Measurements from ENCODE around the gene OVAAL.
"Not testable (repeated sequence)": the region's sequence is repeated elsewhere in the genome, so short reads cannot be mapped to it uniquely, and the experiment has no call there.

The OVAAL gene

DNA sequence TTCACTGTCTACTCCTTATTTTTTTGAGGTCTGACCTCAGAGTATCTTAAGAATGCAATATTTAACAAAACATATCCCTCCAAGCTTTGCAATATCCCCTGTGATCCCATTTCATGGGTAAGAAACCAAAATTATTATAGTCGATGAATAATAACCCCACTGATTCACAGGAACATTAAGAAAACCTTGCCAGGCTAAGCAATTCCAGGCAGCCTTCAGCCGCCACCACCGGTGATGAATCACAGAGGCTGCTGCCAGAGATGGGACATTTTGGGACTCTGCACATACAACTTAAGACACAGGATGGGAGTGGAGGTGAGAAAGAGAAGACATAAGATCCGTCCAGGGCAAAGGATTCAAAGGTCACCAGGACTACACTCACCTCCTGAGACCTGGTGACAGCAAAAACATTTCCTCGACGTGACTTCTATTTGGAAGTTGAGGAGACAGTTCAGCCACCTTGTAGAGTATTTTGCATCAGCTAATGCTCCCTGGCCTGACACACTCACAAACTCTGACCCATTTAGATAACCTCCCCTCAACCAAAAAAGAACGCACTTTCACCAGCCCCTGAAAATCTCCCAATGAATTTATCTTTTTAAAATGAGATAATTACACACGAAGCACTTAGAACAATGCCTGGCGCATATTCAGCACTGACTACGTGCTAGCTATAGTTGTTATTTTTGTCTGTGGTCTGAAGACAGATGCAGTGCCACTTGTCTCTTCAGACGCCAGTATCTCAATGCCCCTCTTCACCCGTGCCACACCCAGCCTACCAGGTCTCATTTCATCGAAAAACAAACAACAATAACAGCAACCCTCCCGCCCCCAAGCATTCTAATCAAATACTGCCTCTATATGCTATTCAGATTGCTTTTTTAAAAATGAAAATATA lies 17.8 kb upstream of the OVAAL start:
- DNase-seq (ENCODE audit: low spot score), result no peak

DNA sequence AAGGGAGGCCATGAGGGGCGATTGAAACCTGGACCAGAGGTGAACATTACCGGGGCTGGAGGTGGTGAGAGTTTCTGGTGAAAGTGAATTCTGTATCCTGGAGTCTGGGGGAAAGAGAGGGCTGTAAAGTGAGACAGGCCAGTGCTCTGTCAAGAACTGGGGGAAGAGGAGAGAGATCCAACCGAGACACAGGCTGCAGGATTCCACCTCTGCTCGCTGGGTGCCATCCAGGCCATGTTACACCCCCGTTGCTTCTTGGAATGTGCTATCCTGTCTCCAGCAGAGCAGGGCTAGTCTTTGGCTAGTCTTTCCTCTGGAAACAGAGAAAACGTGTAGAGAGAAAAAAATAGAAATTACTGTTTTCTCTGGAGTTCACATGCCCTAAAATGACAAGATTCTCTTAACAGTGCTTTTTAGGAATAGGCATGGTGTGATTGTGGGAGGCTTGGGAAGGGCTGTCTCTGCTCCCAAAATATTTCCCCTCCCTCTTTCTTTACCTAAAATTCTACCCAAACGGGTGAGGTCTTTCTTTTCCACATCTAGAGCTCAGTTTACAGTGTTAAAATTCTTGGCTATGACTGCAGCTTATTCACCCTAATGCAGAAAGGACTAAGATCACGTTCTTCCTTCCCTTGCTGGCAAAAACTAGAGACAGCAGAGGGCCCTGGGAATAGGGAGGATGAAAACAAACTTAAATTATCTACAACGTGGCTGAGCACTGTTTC lies 16.5 kb upstream of the OVAAL start:
- no peak for DNase-seq (ENCODE audit: low spot score)

GRCh38 chr1:180542838-180543145 lies 16.0 kb upstream of the OVAAL start:
- DNase-seq (ENCODE audit: low spot score), result no peak

DNA sequence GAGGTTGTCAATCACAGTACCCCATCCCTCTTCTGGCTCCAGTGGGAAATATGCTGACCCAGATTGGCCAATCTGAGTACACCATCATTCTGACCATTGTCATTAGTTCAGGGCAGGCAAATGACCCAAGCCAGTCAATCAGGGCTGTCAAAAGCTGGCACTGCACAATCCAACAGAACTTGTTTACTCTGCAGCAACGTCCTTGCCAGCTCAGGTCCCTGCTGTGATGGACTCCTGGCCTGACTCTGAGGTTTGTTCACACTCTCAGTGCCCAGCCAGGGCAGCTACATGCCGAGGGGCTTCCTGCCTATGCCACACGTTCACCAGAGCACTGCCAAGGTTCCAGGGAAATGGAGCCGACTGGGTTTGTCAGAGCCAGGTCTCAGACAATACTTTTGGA lies 14.7 kb upstream of the OVAAL start:
- DNase-seq (ENCODE audit: low spot score), result no peak

- no peak for DNase-seq (ENCODE audit: low spot score)
These were observed 12.8 kb upstream of the OVAAL start for GRCh38 chr1:180545991-180546390.

GRCh38 chr1:180548686-180549317 lies 10.0 kb upstream of the OVAAL start:
- peak; percentile 58 for DNase-seq (ENCODE audit: low spot score)

GRCh38 chr1:180549770-180550169 lies 9.0 kb upstream of the OVAAL start:
- DNase-seq (ENCODE audit: low spot score), result not testable (repeated sequence)

DNA sequence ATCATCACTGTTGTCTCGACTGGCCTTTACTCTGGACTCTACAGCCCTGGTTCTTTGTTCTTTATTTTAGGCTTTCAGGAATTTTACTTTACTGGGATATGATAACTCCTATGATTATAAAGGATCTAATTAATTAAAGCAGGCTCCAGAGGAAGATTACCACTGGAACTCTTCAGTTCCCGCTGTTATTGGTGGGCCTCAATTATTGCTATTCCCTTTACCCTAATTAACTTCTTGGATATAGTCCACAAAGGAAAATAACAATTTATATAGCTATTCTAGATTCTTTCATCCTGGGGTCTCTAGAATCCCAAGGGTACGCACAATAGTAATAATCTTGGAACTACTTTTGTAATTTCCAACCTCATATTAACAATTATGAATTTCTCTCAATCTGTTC lies 8.5 kb upstream of the OVAAL start:
- no peak for DNase-seq (ENCODE audit: low spot score)

DNA sequence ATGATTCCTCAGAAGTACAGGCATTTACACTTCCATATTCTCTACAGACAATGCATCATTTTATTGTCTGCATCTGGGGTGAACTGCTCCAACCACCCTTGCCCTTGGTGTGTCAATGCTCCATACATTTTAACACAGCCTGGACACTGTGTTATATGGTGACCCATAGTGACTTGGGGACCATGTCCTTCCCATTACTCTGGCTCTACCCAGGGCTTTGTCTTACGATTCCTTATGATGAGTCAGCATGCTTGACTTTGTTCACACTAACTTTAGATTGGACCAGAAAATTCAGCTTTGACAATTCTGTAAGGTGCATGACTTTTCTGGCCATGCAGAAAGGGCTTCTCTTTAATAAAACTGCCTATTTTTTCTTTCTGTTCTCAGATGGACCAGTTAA lies 6.8 kb upstream of the OVAAL start:
- no peak for DNase-seq (ENCODE audit: low spot score)

GRCh38 chr1:180553046-180553445 lies 5.7 kb upstream of the OVAAL start:
- DNase-seq (ENCODE audit: low spot score), result not testable (repeated sequence)

- no peak for DNase-seq (ENCODE audit: low spot score)
These were observed 3.4 kb upstream of the OVAAL start for GRCh38 chr1:180555411-180555810.

DNA sequence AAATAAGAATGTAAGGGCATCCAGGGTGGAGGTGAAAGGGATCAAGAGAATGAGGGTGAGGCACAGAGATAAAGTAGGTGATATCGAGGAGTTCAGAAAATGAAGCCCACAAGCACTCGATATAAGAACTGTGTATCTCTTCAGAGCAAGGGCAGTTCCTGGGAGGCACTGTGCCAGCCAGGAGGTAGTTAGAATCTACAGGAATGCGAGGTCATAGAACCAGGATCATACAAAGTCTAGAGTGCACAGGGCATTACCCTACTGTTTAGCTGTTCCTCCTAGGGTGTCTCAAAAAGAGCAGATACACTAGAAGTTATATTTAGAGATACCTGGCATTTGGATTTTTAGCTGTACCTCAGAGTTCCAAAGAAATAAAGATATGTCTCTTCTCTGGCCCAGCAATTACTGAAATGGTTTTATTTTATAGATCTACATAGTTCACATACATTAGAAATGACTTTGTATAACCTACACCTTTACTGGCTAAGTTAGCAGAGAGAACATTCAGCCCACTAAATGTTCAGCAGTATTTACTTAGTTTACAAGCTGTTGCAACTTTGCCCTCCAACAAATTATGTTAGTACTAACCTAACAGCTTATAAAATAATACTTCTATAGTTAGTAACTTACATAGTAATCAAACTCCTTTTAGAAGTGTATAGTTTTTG lies 1.6 kb downstream of the OVAAL start:
- no peak for DNase-seq (ENCODE audit: low spot score)

GRCh38 chr1:180560868-180561600 lies 2.3 kb downstream of the OVAAL start:
- DNase-seq (ENCODE audit: low spot score), result no peak

- no peak for DNase-seq (ENCODE audit: low spot score)
These were observed 3.9 kb downstream of the OVAAL start for GRCh38 chr1:180562640-180563025.

- DNase-seq (ENCODE audit: low spot score), result no peak
These were observed 4.5 kb downstream of the OVAAL start for GRCh38 chr1:180563026-180563827.

GRCh38 chr1:180565121-180565871 lies 6.5 kb downstream of the OVAAL start:
- no peak for DNase-seq (ENCODE audit: low spot score)

- DNase-seq (ENCODE audit: low spot score), result no peak
These were observed 7.3 kb downstream of the OVAAL start for GRCh38 chr1:180566026-180566425.

DNA sequence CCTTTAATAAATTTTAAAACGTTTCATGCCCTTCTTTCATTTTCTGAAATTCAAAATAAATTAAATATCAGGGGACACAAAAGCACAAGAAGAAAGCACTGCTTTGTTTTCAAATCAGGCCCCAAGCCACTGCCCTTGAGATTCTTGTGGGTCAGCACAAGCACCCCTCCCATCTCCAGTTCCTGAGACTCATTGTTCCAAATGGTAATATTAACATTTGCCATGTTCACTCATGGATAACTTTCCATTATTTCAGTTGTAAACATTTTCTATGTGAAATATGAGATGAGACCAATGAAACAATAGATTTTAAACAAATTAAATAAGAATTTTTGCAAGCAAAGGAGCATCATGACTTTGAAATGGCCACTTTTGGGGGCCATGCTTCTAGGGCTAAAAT lies 7.7 kb downstream of the OVAAL start:
- DNase-seq (ENCODE audit: low spot score), result no peak

DNA sequence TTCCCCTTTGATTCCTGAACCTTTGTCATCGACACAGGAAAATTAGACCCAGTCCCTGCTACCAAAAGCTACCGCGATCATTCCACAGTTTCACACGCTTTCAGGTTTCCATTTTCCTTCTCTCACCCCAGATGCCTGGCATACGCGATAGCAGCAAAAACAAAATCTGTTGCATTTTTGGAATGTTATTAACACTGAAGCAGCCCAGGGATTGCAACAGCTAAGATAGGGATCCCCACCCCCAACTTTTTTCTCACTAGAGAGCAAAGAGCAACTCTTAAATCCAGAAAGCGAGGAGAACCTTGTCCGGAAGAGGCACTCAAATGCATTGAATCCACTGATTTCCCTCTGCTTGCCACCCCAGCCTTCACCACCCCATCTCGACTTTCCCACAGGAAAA lies 8.9 kb downstream of the OVAAL start:
- no peak for DNase-seq (ENCODE audit: low spot score)

GRCh38 chr1:180568184-180568583 lies 9.4 kb downstream of the OVAAL start:
- DNase-seq (ENCODE audit: low spot score), result no peak
